Measurements from ENCODE around the gene CETP. TPM values are rescaled to one million over a fixed set of nuclear protein-coding genes. Genes with fewer than 3 reads are reported as not detected.

Gene CETP
- total RNA-seq, 2 donors from 2014 or later, result not detected

GRCh38 chr16:57013229-57013628 is 51.5 kb downstream of the CETP start:
- Histone ChIP-seq H3K27me3 (replicated peaks; ENCODE audit: insufficient read depth) (no peaks in the 10 kb centered on the region), H3K27ac (no peak overlapping the region), H3K4me1 (ENCODE audit: control insufficient read depth in 1 of 2, low read depth in 2 of 2) (no peaks in the 10 kb centered on the region), H3K36me3 (no peaks in the 10 kb centered on the region), H3K4me3 (no peak overlapping the region), H3K9me3 (no peaks in the 10 kb centered on the region)
- ATAC-seq (ENCODE audit: insufficient number of reproducible peaks, low FRiP score, low read depth), result no peak
- TF ChIP-seq CTCF (IDR thresholded peaks at IDR 0.05), result no peak
- DNase-seq (ENCODE audit: low spot score), result no peak

- no peak for DNase-seq (ENCODE audit: low spot score)
- no peak for ATAC-seq (ENCODE audit: insufficient number of reproducible peaks, low FRiP score, low read depth)
- no peaks in the 10 kb centered on the region for H3K4me1 ChIP-seq (ENCODE audit: control insufficient read depth in 1 of 2, low read depth in 2 of 2)
- H3K27ac ChIP-seq, result no peak overlapping the region
- H3K4me3 ChIP-seq, result no peak overlapping the region
- no peaks in the 10 kb centered on the region for H3K36me3 ChIP-seq
- no peaks in the 10 kb centered on the region for H3K9me3 ChIP-seq
- no peak for TF ChIP-seq CTCF (IDR thresholded peaks at IDR 0.05)
- no peaks in the 10 kb centered on the region for H3K27me3 ChIP-seq (replicated peaks; ENCODE audit: insufficient read depth)
Observed at GRCh38 chr16:57013902-57014301, 52.2 kb downstream of the CETP start.

GRCh38 chr16:57016301-57016700 is 54.6 kb downstream of the CETP start:
- Histone ChIP-seq H3K27me3 (replicated peaks; ENCODE audit: insufficient read depth) (no peaks in the 10 kb centered on the region), H3K36me3 (peaks cover 6% of the 10 kb centered on the region), H3K4me1 (ENCODE audit: control insufficient read depth in 1 of 2, low read depth in 2 of 2) (no peaks in the 10 kb centered on the region), H3K4me3 (no peak overlapping the region), H3K27ac (no peak overlapping the region), H3K9me3 (no peaks in the 10 kb centered on the region)
- DNase-seq (ENCODE audit: low spot score), result no peak
- no peak for TF ChIP-seq CTCF (IDR thresholded peaks at IDR 0.05)
- no peak for ATAC-seq (ENCODE audit: insufficient number of reproducible peaks, low FRiP score, low read depth)

- no peak overlapping the region for H3K4me3 ChIP-seq
- H3K27ac ChIP-seq, result no peak overlapping the region
- H3K4me1 ChIP-seq (ENCODE audit: control insufficient read depth in 1 of 2, low read depth in 2 of 2), result no peaks in the 10 kb centered on the region
- no peak for DNase-seq (ENCODE audit: low spot score)
- H3K36me3 ChIP-seq, result peaks cover 11% of the 10 kb centered on the region
- no peak for TF ChIP-seq CTCF (IDR thresholded peaks at IDR 0.05)
- H3K9me3 ChIP-seq, result no peaks in the 10 kb centered on the region
- H3K27me3 ChIP-seq (replicated peaks; ENCODE audit: insufficient read depth), result no peaks in the 10 kb centered on the region
- no peak for ATAC-seq (ENCODE audit: insufficient number of reproducible peaks, low FRiP score, low read depth)
Observed at GRCh38 chr16:57016831-57017230, 55.1 kb downstream of the CETP start.

GRCh38 chr16:57017251-57017650 is 55.5 kb downstream of the CETP start:
- Histone ChIP-seq H3K27me3 (replicated peaks; ENCODE audit: insufficient read depth) (no peaks in the 10 kb centered on the region), H3K4me3 (no peak overlapping the region), H3K4me1 (ENCODE audit: control insufficient read depth in 1 of 2, low read depth in 2 of 2) (no peaks in the 10 kb centered on the region), H3K36me3 (peaks cover 14% of the 10 kb centered on the region), H3K27ac (no peak overlapping the region), H3K9me3 (no peaks in the 10 kb centered on the region)
- DNase-seq (ENCODE audit: low spot score) (no peak), ATAC-seq (ENCODE audit: insufficient number of reproducible peaks, low FRiP score, low read depth) (no peak)
- no peak for TF ChIP-seq CTCF (IDR thresholded peaks at IDR 0.05)

Data from thoracic aorta (tissue), 2 donors.